Subcutaneous adipose tissue (tissue), 4 donors: Measurements from ENCODE around the gene DGKD. TPM values are rescaled to one million over a fixed set of nuclear protein-coding genes. Genes with fewer than 3 reads are reported as not detected.

ENCODE experiments used
- total RNA-seq, 4 donors: library from RNA; depleted of rRNA; stranded (reverse); fragments of >200 nt; gene quantifications; one replicate each; pipeline ENCODE4 v1.1.0, GENCODE V29; 2016
- TF ChIP-seq, protein P1 (sequence below): fragments of 450-650 bp; IDR thresholded peaks from one replicate; pipeline ENCODE4 v1.5.1; 2016; ENCODE audit warnings: low read depth, mild to moderate bottlenecking, control low read depth, antibody characterized with exemption, moderate library complexity

The DGKD gene
- total RNA-seq, 4 donors from 2014 or later, result 13.0 to 24.9 (median 17.8) TPM

DNA sequence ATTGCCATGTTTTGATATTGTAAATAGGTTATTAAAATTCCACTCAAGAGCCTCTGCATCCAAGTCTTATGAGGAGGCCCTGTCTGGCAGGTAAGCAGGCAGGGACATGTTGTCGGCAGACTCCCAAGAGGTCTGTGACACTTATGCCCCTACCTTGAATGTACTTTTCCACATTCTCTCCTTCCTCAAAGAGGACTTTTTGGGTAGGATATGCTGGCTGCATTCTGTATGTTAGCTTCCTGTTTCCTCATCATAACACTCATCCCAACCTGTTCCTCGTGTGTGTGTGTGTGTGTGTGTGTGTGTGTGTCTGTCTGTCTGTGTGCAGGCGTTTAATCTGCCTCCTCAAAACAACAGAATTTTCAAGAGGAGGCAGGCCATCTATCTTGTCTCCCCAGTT, 137.0 kb downstream of the DGKD start:
- TF ChIP-seq, protein P1, sequence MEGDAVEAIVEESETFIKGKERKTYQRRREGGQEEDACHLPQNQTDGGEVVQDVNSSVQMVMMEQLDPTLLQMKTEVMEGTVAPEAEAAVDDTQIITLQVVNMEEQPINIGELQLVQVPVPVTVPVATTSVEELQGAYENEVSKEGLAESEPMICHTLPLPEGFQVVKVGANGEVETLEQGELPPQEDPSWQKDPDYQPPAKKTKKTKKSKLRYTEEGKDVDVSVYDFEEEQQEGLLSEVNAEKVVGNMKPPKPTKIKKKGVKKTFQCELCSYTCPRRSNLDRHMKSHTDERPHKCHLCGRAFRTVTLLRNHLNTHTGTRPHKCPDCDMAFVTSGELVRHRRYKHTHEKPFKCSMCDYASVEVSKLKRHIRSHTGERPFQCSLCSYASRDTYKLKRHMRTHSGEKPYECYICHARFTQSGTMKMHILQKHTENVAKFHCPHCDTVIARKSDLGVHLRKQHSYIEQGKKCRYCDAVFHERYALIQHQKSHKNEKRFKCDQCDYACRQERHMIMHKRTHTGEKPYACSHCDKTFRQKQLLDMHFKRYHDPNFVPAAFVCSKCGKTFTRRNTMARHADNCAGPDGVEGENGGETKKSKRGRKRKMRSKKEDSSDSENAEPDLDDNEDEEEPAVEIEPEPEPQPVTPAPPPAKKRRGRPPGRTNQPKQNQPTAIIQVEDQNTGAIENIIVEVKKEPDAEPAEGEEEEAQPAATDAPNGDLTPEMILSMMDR, result no peak

DNA sequence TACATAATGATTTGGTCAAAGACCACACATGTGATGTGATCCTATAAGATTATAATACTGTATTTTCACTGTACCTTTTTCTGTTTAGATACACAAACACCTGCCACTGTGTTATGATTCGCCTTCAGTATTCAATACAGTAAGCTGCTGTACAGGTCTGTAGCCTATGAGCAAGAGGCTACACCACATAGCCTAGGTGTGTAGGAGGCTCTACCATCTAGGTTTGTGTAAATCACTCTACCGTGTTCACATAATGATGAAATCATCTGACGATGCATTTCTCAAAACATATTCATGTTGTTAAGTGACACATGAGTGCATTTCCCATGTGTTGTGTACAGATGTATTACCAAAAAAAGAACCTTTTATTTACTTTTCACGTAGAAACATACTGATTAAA, 137.8 kb downstream of the DGKD start:
- TF ChIP-seq, protein P1, result no peak

DNA sequence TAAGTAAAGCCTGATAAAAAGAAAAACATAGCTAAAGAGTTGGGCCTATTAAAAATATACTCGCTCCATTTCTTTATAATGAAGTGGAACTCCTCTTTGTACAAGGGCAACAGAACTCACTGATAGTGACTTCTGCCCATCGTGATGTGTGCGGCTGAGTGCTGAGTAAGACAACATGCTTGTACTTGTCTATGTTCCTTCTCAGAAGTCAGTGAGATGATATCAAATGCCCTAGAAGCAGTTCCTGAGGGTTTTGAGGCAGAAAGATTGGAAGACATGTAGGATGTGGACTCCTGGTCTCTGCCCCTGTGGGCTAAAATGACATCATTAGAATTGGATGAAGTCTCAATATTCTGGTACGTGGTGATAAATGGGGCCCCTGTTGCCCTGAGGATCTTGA, 138.5 kb downstream of the DGKD start:
- TF ChIP-seq, protein P1, result no peak

DNA sequence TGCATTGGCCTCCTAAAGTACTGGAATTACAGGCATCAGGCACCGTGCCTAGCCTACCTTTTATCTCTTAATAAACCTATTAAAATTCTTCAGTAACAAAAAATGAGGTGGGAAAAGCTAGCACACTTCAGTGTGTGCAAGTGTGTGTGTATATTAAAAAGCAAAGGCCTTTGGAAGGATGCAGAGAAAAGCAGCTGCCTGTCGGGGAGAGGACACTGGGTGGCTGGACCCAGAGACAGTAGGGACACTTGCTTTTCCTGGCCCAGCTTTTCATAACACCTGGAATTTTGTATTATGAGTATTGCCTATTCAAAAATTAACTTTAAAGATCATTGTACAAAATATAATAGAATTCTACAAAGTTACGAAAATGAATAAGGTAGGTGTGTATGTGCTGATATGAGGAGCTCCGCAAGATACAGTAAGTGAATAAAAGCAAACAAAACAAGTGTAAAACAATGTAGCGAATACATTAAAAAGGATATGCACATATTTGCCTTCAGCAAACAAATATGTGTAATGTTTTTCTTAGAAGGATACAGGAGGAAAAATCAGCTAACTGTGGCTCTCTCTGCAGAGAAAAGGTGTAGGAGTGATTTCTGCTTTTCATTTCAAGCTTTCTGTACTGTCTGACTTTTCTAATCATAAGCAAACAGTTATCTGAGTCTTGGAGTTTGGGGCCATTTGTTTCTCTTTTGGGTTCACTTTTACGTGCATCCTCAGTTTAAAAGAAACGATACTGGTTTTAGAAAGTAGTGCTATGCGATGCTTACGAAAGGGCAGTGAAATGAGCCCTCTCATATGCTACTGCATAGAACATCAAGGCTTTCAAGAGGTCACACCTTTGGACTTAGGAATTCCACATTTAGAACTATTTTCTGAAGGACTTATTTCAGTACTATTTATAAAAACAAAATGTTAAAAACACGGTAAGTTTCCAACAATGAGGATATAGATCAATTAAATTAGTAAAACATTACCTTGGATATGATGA, 141.5 kb downstream of the DGKD start:
- TF ChIP-seq, protein P1, result no peak

DNA sequence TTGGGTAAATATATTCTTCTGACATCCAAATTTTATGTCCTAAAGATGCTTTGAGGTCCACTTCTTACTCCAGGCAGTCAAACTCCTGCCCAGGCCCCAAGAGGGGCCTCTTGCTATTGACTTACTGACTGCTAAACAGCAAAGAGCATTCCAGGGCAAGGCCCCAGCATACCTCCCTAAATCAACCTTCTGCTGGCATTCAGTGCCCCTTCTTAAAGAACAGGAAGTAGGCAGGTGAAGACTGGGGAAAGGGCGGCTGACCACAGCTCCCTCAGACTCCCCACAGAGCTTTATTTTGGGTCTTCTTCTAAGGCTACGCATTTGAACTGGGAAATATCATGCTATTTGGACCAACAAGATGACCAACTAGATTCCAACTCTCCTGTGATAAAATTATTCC, 143.4 kb downstream of the DGKD start:
- TF ChIP-seq, protein P1, result no peak

DNA sequence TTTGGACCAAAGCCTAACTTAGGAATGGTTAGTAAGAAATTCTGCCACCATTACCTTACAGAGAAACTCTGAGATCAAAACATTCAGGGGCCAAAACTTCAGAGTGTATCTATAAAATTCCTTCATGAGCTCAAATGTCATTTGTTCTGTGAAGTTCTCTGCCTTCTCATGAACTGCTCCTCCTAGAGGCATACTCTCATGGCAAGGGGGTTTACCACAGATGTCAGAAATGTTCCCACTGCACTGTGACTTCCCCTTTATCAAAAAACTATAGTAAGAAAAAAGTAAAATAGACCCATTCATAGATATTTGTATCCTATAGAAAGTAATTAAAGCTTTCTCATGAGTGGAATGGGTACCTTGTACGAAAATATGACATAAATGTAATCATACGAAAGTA, 143.8 kb downstream of the DGKD start:
- TF ChIP-seq, protein P1, result no peak

DNA sequence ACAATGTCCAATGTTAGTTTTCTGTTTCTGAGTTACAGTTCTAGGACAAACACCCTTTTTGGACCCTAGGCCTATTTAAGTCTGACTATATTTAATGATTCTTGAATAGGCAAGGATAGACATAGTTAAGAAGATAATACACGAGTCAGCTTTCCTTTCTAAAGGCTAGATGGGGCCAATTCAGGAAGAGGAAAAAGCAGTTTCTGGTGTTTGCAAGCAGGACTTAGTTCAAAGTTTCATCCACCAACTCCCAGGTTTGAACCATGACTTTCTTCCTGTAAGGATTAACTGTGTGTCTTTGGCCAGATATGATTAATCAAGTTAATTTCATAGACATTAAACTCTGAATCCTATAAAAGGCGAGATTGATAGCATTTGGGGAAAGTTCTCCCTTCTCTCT, 145.6 kb downstream of the DGKD start:
- TF ChIP-seq, protein P1, result no peak
